Hindlimb muscle (tissue), 1 donor: Measurements from ENCODE around the gene ZBTB7A. TPM values are rescaled to one million over a fixed set of nuclear protein-coding genes. Genes with fewer than 3 reads are reported as not detected.

Experiments used
- DNase-seq: peaks from one replicate; pipeline ENCODE4 v3.0.0-alpha.2; 2013
- polyA plus RNA-seq: library from polyadenylated mRNA; unstranded; fragments of 120-200 nt; gene quantifications from one replicate; pipeline ENCODE4 v1.2.1, GENCODE V29; 2013; ENCODE audit not compliant: insufficient read length

ZBTB7A gene
- polyA plus RNA-seq, 1 donor: 10.7 TPM

DNA sequence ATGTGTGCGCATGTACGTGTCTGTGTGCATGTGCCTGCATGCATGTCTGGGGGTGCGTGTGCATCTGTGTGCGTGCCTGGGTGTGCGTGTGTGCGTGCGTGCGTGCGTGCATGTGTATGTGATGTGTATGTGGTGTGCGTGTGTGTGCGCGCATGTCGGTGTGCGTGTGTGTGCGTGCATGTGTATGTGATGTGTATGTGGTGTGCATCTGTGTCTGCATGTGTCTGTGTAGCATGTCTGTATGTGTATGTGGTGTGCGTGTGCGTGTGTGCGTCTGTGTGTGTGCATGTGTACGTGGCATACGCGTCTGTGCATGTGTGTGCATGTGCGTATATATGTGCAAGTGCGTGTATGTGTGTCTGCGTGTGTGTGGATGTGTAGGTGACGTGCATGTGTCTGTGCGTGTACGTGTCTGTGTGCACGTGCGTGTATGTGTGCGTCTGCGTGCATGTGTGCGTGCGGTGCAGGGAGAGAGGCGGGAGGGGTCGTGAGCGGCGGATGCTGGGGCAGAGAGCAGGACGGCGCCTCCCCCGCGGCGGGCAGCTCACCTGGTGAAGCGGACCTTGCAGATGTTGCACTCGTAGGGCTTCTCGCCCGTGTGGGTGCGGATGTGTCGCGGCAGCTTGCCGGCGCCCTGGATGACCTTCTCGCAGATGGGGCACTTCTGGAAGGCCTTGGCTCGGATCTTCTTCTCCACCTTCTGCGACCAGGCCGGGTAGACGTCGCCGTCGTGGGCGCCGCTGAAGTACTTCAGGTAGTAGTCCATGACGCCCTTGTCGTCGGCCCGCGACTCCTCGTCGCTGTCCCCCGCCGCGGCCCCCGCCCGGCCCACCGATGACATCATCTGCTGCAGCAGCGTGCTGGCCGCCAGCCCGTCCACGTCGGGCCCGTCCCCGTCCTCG, 13.0 kb downstream of the ZBTB7A start:
- DNase-seq: no peak

DNA sequence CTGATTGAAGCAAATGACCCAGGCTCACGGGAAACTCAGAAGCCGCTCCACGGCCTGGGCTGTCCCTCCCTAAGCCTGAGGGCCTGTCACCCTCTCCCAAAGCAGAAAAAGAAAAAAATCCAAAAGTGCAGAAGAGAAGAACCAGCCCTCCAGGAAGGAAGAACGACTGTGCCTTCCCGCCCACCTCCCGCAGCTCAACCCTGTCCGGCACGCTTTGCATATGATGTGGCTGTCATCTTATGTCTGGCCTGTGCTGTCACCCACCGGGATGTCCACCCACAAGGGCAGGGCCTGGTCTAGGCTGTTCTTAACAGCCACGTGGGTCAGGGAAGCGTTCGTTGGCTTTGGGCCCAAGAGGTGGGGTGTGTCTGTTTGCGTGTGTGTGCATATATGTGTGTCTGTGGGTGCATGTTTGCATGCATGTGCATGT, 13.7 kb downstream of the ZBTB7A start:
- DNase-seq: no peak

DNA sequence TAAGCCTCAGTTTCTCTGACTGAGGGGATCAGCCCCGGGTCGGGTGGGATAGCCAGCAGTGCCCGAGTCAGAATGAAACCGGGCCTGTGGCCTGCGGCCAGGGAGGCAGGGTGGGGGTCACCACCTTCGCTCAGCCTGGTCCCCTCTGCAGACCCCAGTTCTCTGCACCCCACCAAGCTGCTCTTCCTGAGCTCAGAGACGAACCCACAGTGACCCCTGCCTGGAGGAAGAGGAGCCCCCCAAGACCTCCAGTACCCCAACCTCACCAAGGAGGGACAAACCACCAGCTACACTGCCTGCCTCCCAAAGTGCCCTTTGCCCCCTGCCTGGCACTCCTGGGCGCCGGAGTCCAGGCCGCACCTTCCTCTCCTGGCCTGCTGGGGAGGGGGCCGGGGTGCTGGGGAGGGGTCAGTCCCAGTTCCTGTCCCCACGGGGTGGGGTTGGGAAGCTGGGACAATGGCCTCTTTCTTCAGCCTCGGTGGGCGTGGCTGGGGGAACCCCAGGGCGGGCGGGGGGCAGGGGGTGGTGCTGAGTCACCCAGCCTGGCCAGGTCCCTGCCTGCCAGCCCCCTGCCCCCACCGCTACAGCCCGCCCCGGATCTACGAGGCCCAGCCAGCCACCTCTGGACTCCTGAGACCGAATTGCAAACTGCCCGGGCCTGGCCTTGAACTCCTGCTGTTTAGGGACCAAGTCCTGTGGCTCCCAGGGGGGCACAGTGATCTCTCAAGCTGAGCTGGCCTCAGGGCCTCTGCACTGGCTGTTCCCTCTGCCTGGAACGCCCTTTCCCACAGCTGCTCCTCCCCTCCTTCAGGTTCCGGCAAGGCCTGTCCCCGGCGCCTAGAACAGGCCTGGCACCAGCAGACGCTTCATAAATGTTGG, 14.3 kb downstream of the ZBTB7A start:
- no peak for DNase-seq

DNA sequence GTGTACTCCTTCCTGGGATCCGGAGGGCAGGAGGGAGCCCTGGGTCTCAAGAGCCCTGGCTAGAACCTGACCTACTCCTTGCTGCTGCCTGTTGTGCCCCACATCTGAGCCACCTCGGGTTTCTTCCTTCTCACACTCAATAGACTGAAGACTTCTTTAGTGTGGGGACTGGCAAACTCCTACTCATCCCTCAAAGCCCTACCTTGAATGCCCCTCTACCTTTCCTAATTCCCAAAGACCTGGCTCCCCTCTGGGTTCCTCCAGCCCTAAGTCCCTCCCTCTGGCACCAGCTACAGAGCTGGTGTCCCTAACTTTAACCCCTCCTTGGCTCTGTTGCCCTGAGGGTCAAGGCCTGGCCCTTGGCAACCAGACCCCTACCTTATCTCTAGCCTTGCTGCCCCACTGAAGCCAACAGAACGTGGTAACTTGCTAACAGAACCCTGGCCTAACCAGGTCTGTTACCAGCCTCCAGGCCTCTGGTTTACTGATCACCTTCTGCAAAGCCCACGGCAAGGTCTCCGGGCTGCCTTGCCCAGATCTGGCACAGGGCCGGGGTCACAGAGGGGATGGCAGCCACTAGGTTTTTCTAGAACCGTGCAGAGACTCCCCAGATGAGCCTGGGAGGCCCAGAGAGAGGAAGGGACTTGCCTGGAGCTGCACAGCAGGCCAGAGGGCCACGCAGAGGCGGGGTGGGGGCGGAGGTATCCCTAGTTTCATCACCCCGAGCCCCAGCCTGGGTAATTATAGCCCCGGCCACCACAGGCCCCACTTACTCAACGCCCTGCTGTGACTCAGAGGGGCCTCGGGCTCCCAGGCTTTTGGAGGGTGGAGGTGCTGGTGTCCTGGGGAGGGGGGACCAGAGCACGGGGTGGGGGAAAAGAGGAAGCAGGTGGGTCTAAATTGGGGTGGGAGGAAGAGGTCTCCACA, 15.3 kb downstream of the ZBTB7A start:
- no peak for DNase-seq

DNA sequence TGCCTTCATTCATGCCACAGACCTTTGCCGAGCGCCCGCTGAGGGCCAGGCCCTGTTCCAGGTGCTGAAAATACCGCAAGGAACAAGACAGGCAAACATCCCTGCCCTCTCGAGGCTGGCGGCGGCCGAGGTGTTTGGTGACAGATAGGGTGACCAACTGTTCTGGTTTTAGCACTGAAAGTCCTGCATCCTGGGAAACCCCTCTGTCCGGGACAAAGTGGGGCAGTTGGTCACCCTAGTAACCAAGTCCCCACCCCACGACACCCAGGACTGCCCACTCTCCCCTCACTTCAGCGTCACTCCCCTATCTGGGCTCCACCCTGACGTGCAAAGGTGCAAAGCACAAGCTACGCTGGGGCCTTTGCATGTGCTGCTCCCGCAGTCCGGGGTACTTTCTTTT, 17.3 kb downstream of the ZBTB7A start:
- DNase-seq: no peak

DNA sequence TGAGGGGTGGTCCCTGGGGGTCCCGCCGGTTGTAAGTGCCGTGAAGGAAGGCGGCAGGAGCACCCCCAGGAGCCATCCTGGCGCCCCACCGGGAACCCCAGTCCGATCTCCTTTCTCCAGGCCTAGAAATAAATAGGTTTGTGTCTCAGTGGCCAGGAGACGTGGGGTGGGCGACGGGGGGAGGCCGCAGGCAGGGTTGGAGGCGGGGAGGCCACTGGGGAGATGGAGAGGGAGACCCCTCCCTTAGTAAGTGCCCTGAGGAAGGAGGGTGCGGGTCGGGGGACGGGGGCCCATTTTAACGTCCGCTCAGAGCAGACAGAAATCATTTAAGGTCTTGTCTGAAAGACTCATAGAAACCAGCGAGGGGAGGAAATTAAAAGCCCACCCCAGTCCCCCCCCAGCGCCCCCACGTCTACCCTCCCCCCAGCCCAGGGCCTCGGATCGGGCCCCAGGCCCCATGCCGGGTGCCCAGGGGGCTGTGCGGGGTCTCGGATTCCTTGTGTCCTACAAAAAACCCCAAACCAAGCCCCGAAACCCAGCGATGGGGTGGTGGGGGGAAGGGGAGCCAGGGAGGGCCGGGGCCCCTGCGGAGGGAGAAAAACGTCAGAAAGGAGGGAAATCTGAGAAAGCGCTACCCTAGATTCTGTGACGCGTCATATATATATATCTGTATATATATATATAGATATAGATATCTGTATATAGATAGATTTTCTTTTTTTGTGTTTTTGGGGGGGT, 19.6 kb downstream of the ZBTB7A start:
- DNase-seq: no peak

DNA sequence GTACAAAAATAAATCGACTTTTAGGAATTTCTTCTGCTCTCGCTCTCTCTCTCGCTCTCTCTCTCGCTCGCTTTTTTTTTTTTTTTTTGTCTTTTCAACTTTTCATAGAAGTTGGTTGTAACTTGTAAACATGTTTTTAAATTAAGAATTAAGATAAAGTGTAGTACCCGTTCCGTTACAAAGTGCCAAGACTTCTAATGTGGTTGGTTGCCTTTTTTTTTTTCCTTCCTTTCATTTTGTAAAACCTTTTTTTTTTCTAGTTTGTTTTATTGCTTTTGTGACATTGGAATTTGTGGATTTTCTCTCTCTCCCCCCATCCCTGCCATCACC, 20.4 kb downstream of the ZBTB7A start:
- no peak for DNase-seq

DNA sequence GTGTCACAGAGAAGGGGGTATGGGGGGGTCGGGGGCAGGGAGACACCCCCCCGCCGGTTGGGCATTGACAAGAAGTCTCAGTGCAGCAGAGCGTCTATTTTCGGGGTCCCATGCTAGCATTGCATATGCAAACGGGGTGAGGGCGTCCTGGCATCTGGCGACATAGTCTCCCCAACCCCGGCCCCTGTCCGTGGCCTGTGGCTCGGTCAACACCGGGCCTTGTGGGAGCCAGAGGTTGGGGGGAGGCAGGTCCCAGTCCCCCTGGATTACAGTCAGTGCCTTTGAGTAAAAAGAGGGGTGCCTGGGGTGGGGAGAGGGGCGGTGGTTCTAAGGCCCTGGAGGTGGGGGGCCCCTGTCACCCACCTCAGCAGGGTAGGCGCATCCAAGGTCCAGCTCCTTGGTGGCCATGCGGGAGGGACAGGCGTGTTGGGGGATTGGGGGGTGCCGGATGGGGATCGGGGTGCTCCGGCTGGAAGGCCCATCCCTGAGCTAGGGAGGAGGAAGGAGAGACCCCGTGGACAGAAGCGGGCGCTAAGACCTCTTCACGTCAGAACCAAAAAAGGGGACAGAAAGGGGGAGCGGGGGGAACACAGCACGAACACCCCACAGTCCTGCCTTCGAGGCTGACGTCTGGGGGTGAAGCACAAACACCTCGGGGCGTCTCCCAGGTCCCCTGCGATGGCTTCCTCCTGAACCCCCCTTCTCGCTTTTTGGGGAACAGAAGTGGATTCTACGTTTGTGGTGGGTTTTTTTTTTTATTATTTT, 20.9 kb downstream of the ZBTB7A start:
- DNase-seq: no peak

DNA sequence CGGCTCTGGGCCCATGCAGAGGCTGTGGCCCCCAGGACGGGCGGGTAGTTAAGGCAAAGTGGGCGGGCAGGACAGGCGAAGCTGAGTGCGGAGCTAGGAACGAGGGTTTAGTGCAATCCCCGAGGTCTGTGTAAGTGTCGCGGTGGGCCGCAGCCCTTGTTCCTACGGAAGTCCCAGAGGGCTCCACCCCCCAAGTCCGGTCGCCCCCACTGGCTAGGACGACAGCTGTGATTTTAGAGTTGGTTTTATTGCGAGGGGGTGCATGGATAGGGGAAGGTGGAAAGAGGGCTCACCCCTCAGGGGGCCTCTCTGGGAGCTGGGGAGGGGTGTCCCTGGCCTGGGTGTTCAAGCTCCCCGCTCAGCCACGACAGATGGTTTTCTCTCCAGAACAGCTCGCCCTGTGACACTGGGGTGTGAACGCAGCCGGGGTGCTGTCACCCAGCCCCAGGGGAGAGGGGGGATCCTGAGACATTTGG, 21.7 kb downstream of the ZBTB7A start:
- no peak for DNase-seq

DNA sequence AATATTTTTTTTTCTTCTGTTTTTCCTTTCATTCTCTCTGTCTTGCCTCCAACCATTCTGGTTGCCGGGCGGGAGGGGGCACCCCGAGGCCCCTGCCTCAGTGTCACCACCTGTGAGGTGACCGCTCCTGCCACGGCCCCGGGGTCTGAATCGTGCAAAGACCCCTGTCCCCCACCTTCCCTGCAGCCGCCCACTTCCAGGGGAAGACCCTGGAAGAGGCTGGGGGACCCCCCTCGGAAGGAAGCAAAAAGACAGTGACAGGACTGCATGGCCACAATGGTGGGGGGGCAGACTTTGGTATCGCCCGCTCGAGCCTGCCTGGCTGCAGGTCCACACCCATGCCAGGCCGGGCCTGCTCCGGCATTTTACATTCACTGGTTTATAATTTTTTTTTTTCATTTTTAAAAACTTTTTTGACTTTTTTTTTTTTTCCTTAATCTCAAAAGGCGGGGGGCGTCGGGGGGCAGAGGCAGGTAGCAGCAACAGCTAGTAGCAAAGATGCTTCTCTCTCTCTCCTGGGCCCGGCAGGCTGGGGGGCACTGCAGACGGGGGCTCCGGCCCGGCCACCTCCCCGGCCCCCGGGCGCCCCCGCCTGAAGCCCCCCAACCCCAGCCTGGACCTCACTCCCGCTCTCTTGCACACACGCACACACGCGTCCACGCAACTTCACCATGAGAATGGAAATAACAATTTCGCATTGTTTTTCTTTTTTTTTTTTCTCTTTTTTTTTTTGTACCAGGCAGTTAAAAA, 22.6 kb downstream of the ZBTB7A start:
- DNase-seq: no peak

DNA sequence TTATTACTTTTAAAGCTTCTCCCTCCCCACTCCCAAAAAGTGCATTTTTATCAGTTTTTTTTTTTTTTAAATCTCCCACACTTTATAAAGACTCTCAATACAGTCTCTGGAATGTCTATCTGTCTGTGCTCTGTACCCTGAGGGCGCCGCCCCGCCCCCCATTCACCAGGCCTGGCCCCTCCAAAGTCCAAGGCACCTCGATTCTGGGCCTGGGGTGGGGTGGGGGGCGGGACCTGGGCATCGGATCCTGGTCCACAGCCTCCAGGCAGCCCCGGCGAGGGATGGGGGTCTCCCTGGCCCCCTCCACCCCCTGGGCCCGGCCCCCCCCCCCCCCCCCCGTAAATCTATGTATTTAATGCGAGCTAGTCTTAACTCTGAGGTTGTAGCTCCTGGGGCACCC, 23.3 kb downstream of the ZBTB7A start:
- no peak for DNase-seq

DNA sequence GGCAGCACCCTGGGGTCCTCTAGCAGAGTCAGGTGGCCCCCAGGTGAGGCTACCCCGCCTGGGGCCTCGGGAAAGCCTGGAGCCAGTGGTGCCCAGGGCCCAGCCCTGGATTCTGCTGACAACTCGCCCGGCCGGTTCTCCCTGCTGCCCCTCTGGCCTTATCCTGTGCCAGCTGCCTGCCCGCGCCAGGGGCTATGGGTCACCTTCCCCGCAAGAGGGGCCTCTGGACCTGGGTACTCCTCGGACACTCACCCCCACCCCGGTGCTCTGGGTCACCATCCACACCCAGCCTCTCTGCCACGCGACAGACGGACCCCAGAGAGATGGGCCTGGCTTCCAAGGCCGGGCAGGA, 24.0 kb downstream of the ZBTB7A start:
- DNase-seq: no peak

DNA sequence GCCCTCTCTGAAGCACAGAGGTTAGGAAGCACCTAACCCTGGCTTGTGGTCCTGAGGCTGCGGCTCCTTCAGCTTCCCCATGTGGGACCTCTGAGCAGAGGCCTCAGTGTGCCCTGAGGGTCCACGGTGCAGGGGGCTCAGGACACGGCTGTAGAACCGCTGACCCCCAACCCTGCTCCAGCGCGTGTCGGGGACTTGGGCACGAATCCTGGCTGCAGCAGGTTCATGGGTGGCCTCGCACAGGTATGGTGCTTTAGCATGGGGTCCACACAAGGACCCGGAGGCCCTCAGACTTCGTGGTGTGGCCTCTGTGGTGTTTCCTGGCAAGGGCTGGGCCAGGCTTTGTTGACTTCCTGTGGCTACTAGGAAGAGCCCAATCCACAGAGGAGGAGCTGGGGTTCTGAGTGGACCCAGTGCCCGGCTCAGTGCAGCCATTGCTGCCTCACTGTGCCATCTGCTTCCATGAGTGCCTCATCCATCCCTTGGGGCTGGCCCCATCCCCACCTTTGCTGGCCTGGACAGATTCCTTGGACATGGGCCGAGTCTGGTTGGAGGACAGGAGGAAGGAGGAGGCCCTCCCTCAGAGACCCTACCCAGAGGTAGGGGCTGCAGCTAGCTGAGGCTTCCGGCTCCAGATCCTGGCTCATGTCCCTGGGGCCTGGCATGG, 24.5 kb downstream of the ZBTB7A start:
- no peak for DNase-seq

DNA sequence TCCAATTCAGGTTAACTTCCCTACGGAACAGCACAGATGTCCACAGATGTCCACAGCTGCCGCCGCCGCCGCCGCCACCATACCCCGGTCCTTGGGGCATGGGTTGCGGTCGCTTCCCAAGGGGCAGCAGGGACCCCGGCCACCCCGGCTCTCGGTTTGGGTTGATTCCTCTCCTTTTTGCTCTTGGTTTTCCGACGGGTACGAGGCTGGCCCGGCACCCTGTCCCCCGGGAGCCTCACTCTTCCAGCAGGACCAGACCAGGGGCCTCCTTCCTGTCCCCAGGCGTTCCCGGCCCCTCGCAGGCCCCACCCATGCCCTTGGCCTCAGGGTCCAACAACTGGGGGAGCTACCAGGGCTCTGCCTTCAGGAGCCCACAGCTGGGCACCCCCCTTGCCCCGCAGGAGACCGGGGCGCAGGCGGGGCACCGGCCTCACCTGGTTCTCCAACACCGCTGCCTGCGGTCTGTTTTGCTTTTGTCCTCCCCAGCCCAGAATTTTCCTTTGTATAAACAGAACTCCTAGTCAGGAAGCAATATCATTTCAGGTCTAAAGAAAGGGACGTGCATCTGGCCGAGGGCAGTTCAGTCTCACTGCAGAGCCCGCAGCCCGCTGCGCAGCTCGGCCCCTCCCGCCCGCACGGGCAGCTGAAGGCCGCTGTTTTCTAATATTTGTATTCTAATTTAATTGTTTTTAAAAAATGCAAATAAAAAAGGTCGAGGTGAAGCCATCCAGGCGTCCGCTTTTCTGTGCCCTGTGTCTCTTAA, 27.9 kb downstream of the ZBTB7A start:
- no peak for DNase-seq

DNA sequence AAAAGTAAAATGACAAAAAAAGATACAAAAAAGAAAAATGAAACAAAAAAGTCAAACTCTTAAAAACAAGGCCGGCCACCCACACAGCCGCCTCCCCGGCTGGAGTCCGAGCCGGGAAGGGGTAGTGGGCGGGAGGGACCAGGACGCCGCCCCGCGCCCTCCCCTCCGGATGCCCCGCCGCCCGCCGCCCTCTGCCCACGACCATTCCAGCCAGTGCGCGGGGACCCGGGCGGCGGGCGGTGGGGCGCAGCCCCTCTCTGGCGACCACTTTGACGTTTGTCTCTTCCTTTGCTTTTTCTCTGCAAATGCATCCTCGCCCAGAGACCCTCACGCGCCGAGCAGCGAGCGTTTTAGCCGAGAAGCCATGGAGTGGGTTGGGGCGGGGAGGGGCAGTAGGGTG, 28.6 kb downstream of the ZBTB7A start:
- DNase-seq: no peak

DNA sequence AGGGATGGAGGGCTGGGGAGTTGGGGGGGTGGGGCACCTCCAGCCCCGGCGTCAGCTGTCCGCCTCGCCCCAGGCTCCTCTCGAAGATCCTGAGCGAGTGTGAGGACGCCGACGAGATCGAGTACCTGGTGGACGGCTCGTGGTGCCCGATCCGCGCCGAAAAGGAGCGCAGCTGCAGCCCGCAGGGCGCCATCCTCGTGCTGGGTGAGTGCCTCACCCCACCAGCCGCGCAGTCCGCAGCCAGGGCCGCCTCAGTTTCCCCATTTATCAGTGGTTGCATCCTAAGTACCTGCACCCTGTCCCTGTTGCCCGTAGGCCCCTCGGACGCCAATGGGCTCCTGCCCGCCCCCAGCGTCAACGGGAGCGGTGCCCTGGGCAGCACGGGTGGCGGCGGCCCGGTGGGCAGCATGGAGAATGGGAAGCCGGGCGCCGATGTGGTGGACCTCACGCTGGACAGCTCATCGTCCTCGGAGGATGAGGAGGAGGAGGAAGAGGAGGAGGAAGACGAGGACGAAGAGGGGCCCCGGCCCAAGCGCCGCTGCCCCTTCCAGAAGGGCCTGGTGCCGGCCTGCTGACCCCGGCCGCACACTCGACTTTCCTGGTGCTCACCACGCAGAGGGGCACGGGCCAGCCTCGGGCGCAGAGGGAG, 29.3 kb downstream of the ZBTB7A start:
- DNase-seq: no peak

DNA sequence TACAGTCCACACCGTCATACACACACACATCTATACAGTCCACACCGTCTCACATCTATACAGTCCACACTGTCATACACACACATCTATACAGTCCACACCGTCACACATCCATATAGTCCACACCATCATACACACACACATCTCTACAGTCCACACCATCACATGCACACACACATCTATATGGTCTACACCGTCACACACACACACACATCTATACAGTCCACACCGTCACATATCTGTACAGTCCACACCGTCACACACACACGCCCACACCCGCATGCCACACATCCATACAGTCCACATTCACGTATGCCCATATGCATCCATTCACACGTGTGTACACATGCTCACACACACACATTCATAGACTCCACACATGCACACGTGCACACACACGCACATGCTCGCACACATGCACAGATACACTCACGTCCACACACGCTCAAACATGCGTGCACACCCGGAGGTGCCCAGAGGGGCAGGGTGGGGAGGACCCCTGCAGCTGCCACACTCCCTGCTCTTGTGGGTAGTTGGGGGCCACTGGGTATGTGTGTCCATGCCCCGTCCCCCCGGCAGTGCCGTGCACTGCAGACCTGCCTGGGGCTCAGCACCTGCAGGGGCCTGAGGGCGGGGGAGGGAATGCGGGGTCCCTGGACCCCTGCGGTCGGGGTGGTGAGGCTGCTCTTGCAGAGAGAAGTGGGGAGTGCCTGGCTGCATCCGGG, 30.0 kb downstream of the ZBTB7A start:
- no peak for DNase-seq

DNA sequence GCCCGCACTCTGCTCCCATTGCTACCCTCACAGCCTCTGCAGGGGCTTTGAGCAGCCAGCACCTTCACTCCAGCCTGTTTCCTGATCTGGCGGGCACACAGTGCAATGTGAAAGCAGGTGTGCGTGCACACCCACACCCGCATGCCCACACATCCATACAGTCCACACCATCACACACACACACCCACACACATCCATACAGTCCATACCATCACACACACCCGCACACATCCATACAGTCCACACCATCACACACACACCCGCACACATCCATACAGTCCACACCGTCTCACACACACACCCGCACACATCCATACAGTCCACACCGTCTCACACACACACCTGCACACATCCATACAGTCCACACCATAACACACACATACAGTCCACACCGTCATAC, 31.1 kb downstream of the ZBTB7A start:
- no peak for DNase-seq
